ENCODE results near the gene ADCY2.

GRCh38 chr5:7868773-7869473 lies 473.0 kb downstream of the ADCY2 start, which contains the start of the genes FASTKD3 and MTRR:
- TF ChIP-seq CTCF (IDR thresholded peaks at IDR 0.05), result no peak
- no peak for TF ChIP-seq EP300 (IDR thresholded peaks at IDR 0.05)
- peak; percentile 51 for TF ChIP-seq POLR2A (IDR thresholded peaks at IDR 0.05)
